Natural killer cell treated with Interleukin-12 subunit alpha and Interleukin-12 subunit beta and Interleukin-15 and Interleukin-18, amount 100 ng/mL, for 72 hours (primary cell): Measurements from ENCODE around the gene SV2C. TPM values are rescaled to one million over a fixed set of nuclear protein-coding genes. Genes with fewer than 3 reads are reported as not detected.
"Not testable (repeated sequence)": the region's sequence is repeated elsewhere in the genome, so short reads cannot be mapped to it uniquely, and the experiment has no call there.

Source experiments
- ATAC-seq, 2 donors: fragments of 150-1000 bp; cut with Tn5 transposase in 1 of 2; sonication (Bioruptor Pico), chemical (Tn5 transposase) in 1 of 2; 2 replicates each; pipeline ENCODE4 v1.10.0; 2021
- DNase-seq: peaks from one replicate; pipeline ENCODE4 v3.0.0; 2022; ENCODE audit warnings: low spot score
- H3K27ac Mint-ChIP-seq, 2 donors: 1 replicate in 1 of 2; 2 replicates in 1 of 2; pipeline ENCODE4 v1.8.0; 2022; ENCODE audit warnings: mixed read lengths in 2 of 2, mild to moderate bottlenecking in 1 of 2, moderate library complexity in 1 of 2
- H3K27me3 Mint-ChIP-seq, 2 donors: 1 replicate in 1 of 2; 2 replicates in 1 of 2; pipeline ENCODE4 v1.8.0; 2022; ENCODE audit warnings: mixed read lengths in 2 of 2
- H3K36me3 Mint-ChIP-seq: one replicate; pipeline ENCODE4 v1.8.0; 2022; ENCODE audit warnings: mixed read lengths
- H3K4me1 Mint-ChIP-seq, 2 donors: 1 replicate in 1 of 2; 2 replicates in 1 of 2; pipeline ENCODE4 v1.8.0; 2022; ENCODE audit warnings: low read depth in 2 of 2, mixed read lengths in 2 of 2, mild to moderate bottlenecking in 1 of 2
- H3K4me3 Mint-ChIP-seq: one replicate; pipeline ENCODE4 v1.8.0; 2022; ENCODE audit warnings: mixed read lengths
- H3K9me3 Mint-ChIP-seq: 2 replicates; pipeline ENCODE4 v1.8.0; 2022; ENCODE audit warnings: mixed read lengths
- total RNA-seq, 2 donors: library from RNA; stranded (reverse); gene quantifications; one replicate each; pipeline ENCODE4 v1.2.3, GENCODE V29; 2022

SV2C gene
- total RNA-seq, 2 donors from 2014 or later: 0.06 TPM; not detected in 1

GRCh38 chr5:76363352-76364225 lies 280.4 kb downstream of the SV2C start:
- no peak for DNase-seq
- Mint-ChIP-seq H3K36me3 (no peaks in the 10 kb centered on the region), H3K4me3 (no peak overlapping the region), H3K27ac (peak overlapping the region; percentile 62 to 69), H3K9me3 (no peaks in the 10 kb centered on the region), H3K27me3 (no peaks in the 10 kb centered on the region), H3K4me1 (peaks cover 16 to 22% of the 10 kb centered on the region in 2 donors)
- ATAC-seq: peak in 1 of 2 donors; percentile 50

DNA sequence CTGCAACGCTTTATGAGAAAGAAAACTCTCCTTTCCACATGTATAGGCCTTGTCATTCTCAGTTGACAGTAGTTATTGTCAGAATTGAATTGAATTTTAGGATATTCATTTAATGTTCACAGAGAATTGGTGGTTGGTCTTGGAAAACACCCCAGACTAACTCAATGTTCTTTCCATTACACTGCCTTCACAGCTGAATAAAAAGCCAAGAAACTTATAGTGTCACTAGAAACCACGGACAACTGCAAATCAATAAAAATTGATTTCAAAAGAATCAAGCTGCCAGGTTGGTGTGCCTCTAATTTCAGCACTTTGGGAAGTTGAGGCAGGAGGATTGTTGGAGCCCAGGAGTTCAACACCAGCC lies 281.0 kb downstream of the SV2C start:
- Mint-ChIP-seq H3K9me3 (no peaks in the 10 kb centered on the region), H3K36me3 (no peaks in the 10 kb centered on the region), H3K27ac (peak overlapping the region in 1 of 2 donors; percentile 69), H3K27me3 (no peaks in the 10 kb centered on the region), H3K4me3 (no peak overlapping the region), H3K4me1 (peaks cover 22 to 27% of the 10 kb centered on the region in 2 donors)
- DNase-seq (no peak), ATAC-seq (no peak)

DNA sequence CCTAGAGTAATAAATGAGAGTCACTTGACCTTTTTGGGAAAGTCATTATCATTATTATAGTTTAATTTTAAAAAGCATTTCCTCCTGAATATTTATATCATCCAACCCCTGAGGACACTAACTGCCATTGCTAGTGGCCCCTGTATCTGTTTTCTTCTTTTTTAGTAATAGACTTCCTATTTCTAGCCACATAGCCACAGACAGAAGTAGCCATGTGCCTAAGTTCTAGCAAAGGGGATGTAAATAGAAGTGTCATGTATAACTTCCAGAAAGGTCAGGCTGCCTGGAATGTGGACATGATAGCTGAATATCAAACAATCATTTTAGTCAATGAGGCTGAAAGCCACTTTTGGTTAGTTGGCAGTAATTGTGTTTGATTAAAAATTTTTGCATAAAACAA lies 282.4 kb downstream of the SV2C start:
- no peaks in the 10 kb centered on the region for H3K9me3 Mint-ChIP-seq
- DNase-seq: no peak
- no peaks in the 10 kb centered on the region for H3K36me3 Mint-ChIP-seq
- H3K4me1 Mint-ChIP-seq: peaks cover 19 to 27% of the 10 kb centered on the region in 2 donors
- H3K27me3 Mint-ChIP-seq: no peaks in the 10 kb centered on the region
- H3K4me3 Mint-ChIP-seq: no peak overlapping the region
- peak overlapping the region in 1 of 2 donors; percentile 27 for H3K27ac Mint-ChIP-seq
- ATAC-seq: no peak

DNA sequence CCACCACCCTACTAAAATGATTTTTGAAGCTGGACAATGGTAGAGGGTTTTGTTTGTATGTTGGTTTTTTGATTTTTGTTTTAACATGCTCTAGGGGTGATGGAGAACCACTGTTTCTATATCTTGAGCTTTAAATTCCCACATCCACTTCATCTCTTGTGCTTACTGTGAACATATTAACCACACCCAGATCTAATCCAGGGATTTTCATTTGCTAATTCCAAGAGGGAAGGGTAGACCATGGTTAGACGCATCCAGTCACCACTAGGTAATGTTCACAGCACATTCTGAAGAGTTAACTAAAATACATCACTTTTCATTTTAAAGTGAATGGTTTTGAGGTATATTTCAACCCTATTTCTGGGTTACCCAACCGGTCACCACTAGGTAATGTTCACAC lies 283.4 kb downstream of the SV2C start:
- no peaks in the 10 kb centered on the region for H3K9me3 Mint-ChIP-seq
- no peaks in the 10 kb centered on the region for H3K27me3 Mint-ChIP-seq
- no peak overlapping the region for H3K4me3 Mint-ChIP-seq
- DNase-seq: no peak
- ATAC-seq: no peak
- H3K4me1 Mint-ChIP-seq: peaks cover 12 to 22% of the 10 kb centered on the region in 2 donors
- H3K36me3 Mint-ChIP-seq: no peaks in the 10 kb centered on the region
- H3K27ac Mint-ChIP-seq: peak overlapping the region in 1 of 2 donors; percentile 13

DNA sequence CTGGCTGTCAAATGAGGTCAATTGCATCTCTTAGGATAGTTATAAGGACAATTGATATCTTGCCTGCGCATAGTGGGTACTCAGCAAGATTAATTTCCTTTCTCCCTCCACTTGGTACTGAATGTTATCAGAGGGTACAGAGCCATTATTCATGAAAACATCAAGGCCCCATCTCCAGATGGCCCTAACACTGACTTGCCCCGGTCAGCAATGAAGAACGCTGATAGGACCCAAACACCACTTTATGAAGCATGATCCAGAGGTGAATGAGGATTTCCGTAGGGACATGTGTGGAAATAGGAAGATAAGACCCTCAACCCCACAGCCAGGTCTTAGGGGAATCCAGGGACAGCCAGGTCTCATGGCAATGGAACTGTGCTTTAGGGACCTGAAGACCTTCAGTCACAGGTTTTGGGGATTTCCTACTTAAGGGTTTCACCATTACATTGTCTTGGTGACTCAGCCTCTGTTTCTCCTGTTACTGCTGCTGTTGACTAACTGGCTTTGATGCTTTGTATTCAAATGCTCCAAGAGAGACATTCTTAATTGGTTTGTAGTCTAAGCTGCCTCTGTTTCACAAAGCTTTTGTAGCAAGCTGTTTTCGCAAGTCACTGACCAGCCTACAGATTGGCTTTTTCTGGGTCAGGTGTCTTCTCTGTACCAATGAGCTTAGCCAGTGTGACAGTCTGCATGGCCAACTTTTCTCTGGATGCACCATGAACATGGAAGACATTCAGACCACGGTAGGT lies 284.6 kb downstream of the SV2C start:
- H3K27ac Mint-ChIP-seq: peak overlapping the region; percentile 26 to 71
- no peak for DNase-seq

GRCh38 chr5:76368941-76369340 lies 285.8 kb downstream of the SV2C start:
- no peak overlapping the region for H3K4me3 Mint-ChIP-seq
- H3K36me3 Mint-ChIP-seq: no peaks in the 10 kb centered on the region
- no peaks in the 10 kb centered on the region for H3K9me3 Mint-ChIP-seq
- H3K27me3 Mint-ChIP-seq: no peaks in the 10 kb centered on the region
- DNase-seq: no peak
- H3K27ac Mint-ChIP-seq: no peak overlapping the region
- H3K4me1 Mint-ChIP-seq: peaks cover 6 to 26% of the 10 kb centered on the region in 2 donors
- no peak for ATAC-seq

More for the DNA sequence above, 284.6 kb downstream of the SV2C start:
- H3K9me3 Mint-ChIP-seq: no peaks in the 10 kb centered on the region
- peak; percentile 90 to 94 for ATAC-seq
- no peak overlapping the region for H3K4me3 Mint-ChIP-seq
- peaks cover 10 to 23% of the 10 kb centered on the region in 2 donors for H3K4me1 Mint-ChIP-seq
- H3K27me3 Mint-ChIP-seq: no peaks in the 10 kb centered on the region
- H3K36me3 Mint-ChIP-seq: no peaks in the 10 kb centered on the region

- H3K36me3 Mint-ChIP-seq, H3K4me3 Mint-ChIP-seq, ATAC-seq, H3K9me3 Mint-ChIP-seq, H3K27ac Mint-ChIP-seq, DNase-seq, H3K27me3 Mint-ChIP-seq: not testable (repeated sequence)
- H3K4me1 Mint-ChIP-seq: peaks cover 6 to 24% of the 10 kb centered on the region in 2 donors
These were observed 286.5 kb downstream of the SV2C start for GRCh38 chr5:76369668-76370067.

DNA sequence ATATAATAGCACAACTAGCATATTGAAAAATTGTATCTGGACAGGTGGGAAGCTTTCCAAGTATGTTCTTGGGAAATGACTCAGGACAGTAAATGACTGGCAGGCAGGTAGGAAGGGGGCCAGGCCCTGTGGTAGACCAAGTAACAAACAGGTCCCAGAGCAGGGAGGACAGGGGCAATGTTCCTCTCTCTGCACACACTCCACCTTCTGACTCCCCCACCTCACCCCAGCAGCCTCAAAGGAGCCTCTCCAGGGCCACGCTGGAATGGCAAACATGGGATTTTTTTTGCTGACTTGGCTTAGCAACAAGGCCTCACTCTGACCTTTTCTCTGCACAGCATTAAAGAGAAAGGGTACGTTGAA lies 288.8 kb downstream of the SV2C start:
- Mint-ChIP-seq H3K4me1 (peaks cover 6 to 24% of the 10 kb centered on the region in 2 donors), H3K27ac (no peak overlapping the region), H3K4me3 (no peak overlapping the region), H3K36me3 (no peaks in the 10 kb centered on the region), H3K9me3 (no peaks in the 10 kb centered on the region), H3K27me3 (no peaks in the 10 kb centered on the region)
- ATAC-seq: no peak
- DNase-seq: no peak

DNA sequence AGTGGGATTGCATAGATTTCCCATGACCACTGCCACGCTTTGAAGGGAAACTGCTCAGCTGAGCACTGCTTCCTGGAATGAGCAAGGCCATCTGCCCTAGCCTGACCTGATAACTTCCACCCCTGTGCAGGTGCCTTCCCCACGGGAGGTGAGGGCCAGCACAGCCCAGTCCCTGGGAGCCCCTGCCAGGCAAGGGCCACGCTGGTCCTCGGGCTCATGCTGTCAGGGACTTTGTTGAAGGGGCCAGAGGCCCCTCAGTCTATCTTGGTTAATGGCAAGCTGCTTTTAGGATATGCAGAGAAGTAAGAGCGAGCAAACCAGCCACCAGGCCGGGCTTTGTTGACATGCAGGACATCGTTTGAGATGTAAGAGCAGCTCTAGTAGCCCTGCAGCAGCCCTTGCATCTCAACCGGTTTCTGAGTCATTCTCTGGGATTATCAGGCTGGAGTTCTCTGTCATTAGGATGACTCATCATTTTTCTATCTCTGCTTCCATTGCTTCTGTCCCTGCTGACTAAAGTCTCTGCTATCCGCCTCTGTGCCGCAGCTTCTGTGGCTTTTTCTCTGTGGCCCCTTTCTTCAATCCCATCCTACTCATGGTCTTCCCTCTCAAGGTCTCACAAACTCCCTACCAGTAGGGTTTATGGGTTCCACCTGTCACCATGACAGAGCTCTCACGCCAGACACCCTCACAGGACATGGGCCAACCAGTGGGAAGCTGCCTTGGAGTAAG lies 289.3 kb downstream of the SV2C start:
- Mint-ChIP-seq H3K27ac (peak overlapping the region in 1 of 2 donors; percentile 15), H3K36me3 (no peaks in the 10 kb centered on the region), H3K4me3 (no peak overlapping the region), H3K9me3 (no peaks in the 10 kb centered on the region), H3K4me1 (peaks cover 6 to 20% of the 10 kb centered on the region in 2 donors), H3K27me3 (no peaks in the 10 kb centered on the region)
- DNase-seq (no peak), ATAC-seq (no peak)

DNA sequence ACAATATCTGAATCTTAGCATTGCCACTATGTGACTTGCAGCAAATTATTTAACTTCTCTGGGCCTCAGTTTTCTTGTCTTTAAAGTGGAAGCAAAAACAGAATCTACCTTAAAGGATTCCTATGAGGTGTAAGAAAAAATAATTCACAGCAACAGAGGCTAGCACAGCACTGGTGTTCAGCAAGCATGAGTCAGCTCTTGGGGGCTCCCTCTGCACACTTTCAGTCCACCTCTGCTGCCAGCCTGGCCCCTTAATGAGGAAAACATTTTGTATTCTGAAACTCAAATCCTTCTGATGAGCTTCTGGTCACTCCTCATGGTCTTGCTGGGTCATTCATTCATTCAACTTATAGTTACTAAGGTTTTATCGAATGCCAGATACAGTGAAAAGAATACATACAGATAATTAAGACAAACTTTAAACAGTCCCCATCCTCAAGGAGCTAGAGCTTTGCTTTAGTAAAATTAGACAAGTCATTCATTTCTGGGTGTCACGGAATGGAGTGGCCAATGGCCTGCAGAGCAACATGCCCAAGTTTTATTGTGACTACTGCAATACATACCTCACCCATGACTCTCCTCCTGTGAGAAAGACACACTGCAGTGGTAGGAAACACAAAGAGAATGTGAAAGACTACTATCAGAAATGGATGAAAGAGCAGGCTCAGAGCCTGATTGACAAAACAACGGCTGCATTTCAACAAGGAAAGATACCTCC lies 293.1 kb downstream of the SV2C start:
- H3K36me3 Mint-ChIP-seq: no peaks in the 10 kb centered on the region
- peaks cover 12 to 27% of the 10 kb centered on the region in 2 donors for H3K4me1 Mint-ChIP-seq
- DNase-seq (no peak), ATAC-seq (no peak)
- no peaks in the 10 kb centered on the region for H3K27me3 Mint-ChIP-seq
- H3K4me3 Mint-ChIP-seq: no peak overlapping the region
- H3K27ac Mint-ChIP-seq: peak overlapping the region in 1 of 2 donors; percentile 50
- H3K9me3 Mint-ChIP-seq: no peaks in the 10 kb centered on the region

- DNase-seq: no peak
- H3K9me3 Mint-ChIP-seq: no peaks in the 10 kb centered on the region
- H3K27ac Mint-ChIP-seq: peak overlapping the region in 1 of 2 donors; percentile 50
- H3K27me3 Mint-ChIP-seq: no peaks in the 10 kb centered on the region
- ATAC-seq: no peak
- H3K36me3 Mint-ChIP-seq: no peaks in the 10 kb centered on the region
- H3K4me3 Mint-ChIP-seq: no peak overlapping the region
- peaks cover 12 to 26% of the 10 kb centered on the region in 2 donors for H3K4me1 Mint-ChIP-seq
These were observed 293.7 kb downstream of the SV2C start for GRCh38 chr5:76376866-76377230.

DNA sequence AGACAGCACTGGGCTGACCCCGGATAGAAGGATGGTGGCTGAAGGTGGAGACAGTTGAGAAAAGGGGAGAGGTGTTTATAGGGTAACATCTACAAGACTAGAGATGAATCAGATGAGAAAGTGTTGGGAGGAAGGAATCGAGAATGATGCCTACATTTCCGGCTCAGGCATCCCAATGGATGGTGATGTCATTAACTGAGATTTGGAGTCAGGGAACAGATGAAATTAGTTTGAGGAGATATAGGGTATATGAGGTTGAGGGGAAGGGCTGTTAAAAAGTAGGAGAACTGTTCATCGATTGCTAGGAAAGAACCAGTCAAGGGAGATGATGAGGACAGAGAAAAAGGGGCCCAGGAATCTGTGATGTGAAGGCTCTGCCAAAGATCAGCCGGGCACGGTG lies 295.2 kb downstream of the SV2C start:
- Mint-ChIP-seq H3K4me1 (peaks cover 20 to 31% of the 10 kb centered on the region in 2 donors), H3K27me3 (no peaks in the 10 kb centered on the region), H3K27ac (peak overlapping the region; percentile 1 to 2), H3K4me3 (no peak overlapping the region), H3K36me3 (no peaks in the 10 kb centered on the region), H3K9me3 (no peaks in the 10 kb centered on the region)
- no peak for ATAC-seq
- DNase-seq: no peak

- no peaks in the 10 kb centered on the region for H3K27me3 Mint-ChIP-seq
- peaks cover 29 to 34% of the 10 kb centered on the region in 2 donors for H3K4me1 Mint-ChIP-seq
- no peaks in the 10 kb centered on the region for H3K9me3 Mint-ChIP-seq
- H3K36me3 Mint-ChIP-seq: no peaks in the 10 kb centered on the region
- peak overlapping the region in 1 of 2 donors; percentile 27 for H3K27ac Mint-ChIP-seq
- no peak for ATAC-seq
- DNase-seq: no peak
- no peak overlapping the region for H3K4me3 Mint-ChIP-seq
These were observed 296.1 kb downstream of the SV2C start for GRCh38 chr5:76379316-76379715.
